Measurements from ENCODE around the gene CFAP58. TPM values are rescaled to one million over a fixed set of nuclear protein-coding genes. Genes with fewer than 3 reads are reported as not detected.
"Not testable (repeated sequence)": the region's sequence is repeated elsewhere in the genome, so short reads cannot be mapped to it uniquely, and the experiment has no call there.

The CFAP58 gene
- total RNA-seq, 1 donor from 2014 or later, result 0.34 TPM

- intact Hi-C loops (cut with micrococcal nuclease), result no loop called here
These were observed 64.1 kb downstream of the CFAP58 start for GRCh38 chr10:104417637-104418292.

GRCh38 chr10:104424719-104425118 is 71.1 kb downstream of the CFAP58 start:
- intact Hi-C loops (cut with micrococcal nuclease), result no loop called here

- intact Hi-C loops (cut with micrococcal nuclease), result no loop called here
These were observed 74.4 kb downstream of the CFAP58 start for GRCh38 chr10:104427989-104428388.

GRCh38 chr10:104429846-104430245 is 76.2 kb downstream of the CFAP58 start:
- intact Hi-C loops (cut with micrococcal nuclease), result no loop called here

- intact Hi-C loops (cut with micrococcal nuclease), result no loop called here
These were observed 76.7 kb downstream of the CFAP58 start for GRCh38 chr10:104430360-104430759.

GRCh38 chr10:104433669-104434068 is 80.0 kb downstream of the CFAP58 start:
- intact Hi-C loops (cut with micrococcal nuclease), result no loop called here

GRCh38 chr10:104434601-104435000 is 81.0 kb downstream of the CFAP58 start:
- intact Hi-C loops (cut with micrococcal nuclease), result no loop called here

- intact Hi-C loops (cut with micrococcal nuclease), result no loop called here
These were observed 82.2 kb downstream of the CFAP58 start for GRCh38 chr10:104435822-104436221.

- intact Hi-C loops (cut with micrococcal nuclease), result no loop called here
These were observed 83.6 kb downstream of the CFAP58 start for GRCh38 chr10:104437226-104437625.

GRCh38 chr10:104440221-104440620 is 86.6 kb downstream of the CFAP58 start:
- intact Hi-C loops (cut with micrococcal nuclease), result no loop called here

GRCh38 chr10:104441329-104442000 is 87.8 kb downstream of the CFAP58 start:
- intact Hi-C loops (cut with micrococcal nuclease), result no loop called here

- intact Hi-C loops (cut with micrococcal nuclease), result no loop called here
These were observed 91.7 kb downstream of the CFAP58 start for GRCh38 chr10:104445359-104445758.

GRCh38 chr10:104446151-104446550 is 92.5 kb downstream of the CFAP58 start:
- intact Hi-C loops (cut with micrococcal nuclease), result no loop called here

- intact Hi-C loops (cut with micrococcal nuclease), result no loop called here
These were observed 93.7 kb downstream of the CFAP58 start for GRCh38 chr10:104447331-104447730.

- intact Hi-C loops (cut with micrococcal nuclease), result no loop called here
These were observed 94.3 kb downstream of the CFAP58 start for GRCh38 chr10:104447906-104448305.

- intact Hi-C loops (cut with micrococcal nuclease), result no loop called here
These were observed 95.8 kb downstream of the CFAP58 start for GRCh38 chr10:104449391-104449790.

GRCh38 chr10:104450490-104450889 is 96.9 kb downstream of the CFAP58 start:
- intact Hi-C loops (cut with micrococcal nuclease), result no loop called here

- intact Hi-C loops (cut with micrococcal nuclease), result no loop called here
These were observed 97.3 kb downstream of the CFAP58 start for GRCh38 chr10:104450954-104451353.

- intact Hi-C loops (cut with micrococcal nuclease), result no loop called here
These were observed 99.3 kb downstream of the CFAP58 start for GRCh38 chr10:104452977-104453376.

GRCh38 chr10:104456802-104457542 is 103.3 kb downstream of the CFAP58 start:
- intact Hi-C loops (cut with micrococcal nuclease), result no loop called here

- intact Hi-C loops (cut with micrococcal nuclease), result no loop called here
These were observed 103.9 kb downstream of the CFAP58 start for GRCh38 chr10:104457543-104457828.

- intact Hi-C loops (cut with micrococcal nuclease), result not testable (repeated sequence)
These were observed 111.9 kb downstream of the CFAP58 start for GRCh38 chr10:104465575-104465974.

GRCh38 chr10:104468818-104469217 is 115.2 kb downstream of the CFAP58 start:
- intact Hi-C loops (cut with micrococcal nuclease), result not testable (repeated sequence)
